SK-N-SH (cell line): ENCODE data around the gene JAML. TPM values are rescaled to one million over a fixed set of nuclear protein-coding genes. Genes with fewer than 3 reads are reported as not detected.
A peak's percentile ranks its signal among the peaks of the same experiment; 100 is the strongest.

Source experiments
- CTCF ChIA-PET: fragments of 300-600, 350-600 bp; formaldehyde crosslinking; extraction: SDS; loops from one replicate; lab custom pipeline; 2021; lab: Yijun Ruan, JAX
- POLR2A ChIA-PET: fragments of 350-600 bp; sonication (Branson Sonifier 250); formaldehyde crosslinking; extraction: SDS; loops from one replicate; lab custom pipeline; 2020; ENCODE audit warnings: antibody characterized with exemption, inconsistent platforms; lab: Yijun Ruan, JAX
- DNase-seq: peaks from one replicate; pipeline ENCODE4 v3.0.0; 2012
- H2AFZ ChIP-seq: fragments of 200-600 bp; sonication (generic); 2 replicates; pipeline ENCODE4 v1.8.1; 2016; ENCODE audit warnings: antibody characterized with exemption, mild to moderate bottlenecking, low read depth
- H3F3A ChIP-seq: fragments of 200-600 bp; sonication (generic); replicated peaks from 2 replicates; pipeline ENCODE3; 2016; ENCODE audit warnings: antibody characterized with exemption, mild to moderate bottlenecking; ENCODE audit not compliant: insufficient read depth
- H3K27ac ChIP-seq, 2 experiments: fragments of 200-500 bp in 1 of 2; fragments of 200-600 bp in 1 of 2; sonication (Bioruptor generic) in 1 of 2; sonication (generic), shearing (Covaris generic) in 1 of 2; 2 replicates each; pipeline versions ENCODE4 v1.5.1 to v1.6.1; 2014 to 2016; ENCODE audit warnings: low read depth in 2 of 2, inconsistent platforms in 1 of 2, low read length in 1 of 2, mild to moderate bottlenecking in 1 of 2, mixed read lengths in 1 of 2
- H3K27me3 ChIP-seq: fragments of 200-600 bp; sonication (generic), shearing (Covaris generic); 2 replicates; pipeline ENCODE4 v1.6.1; 2016; ENCODE audit warnings: mixed run types; ENCODE audit not compliant: insufficient read depth
- H3K36me3 ChIP-seq, 2 experiments: fragments of 200-500 bp in 1 of 2; fragments of 200-600 bp in 1 of 2; sonication (Bioruptor generic) in 1 of 2; sonication (generic) in 1 of 2; replicated peaks in 1 of 2; 2 replicates each; pipeline versions ENCODE3 to v1.5.1; 2014 to 2016; ENCODE audit warnings: low read length in 1 of 2, mild to moderate bottlenecking in 1 of 2; ENCODE audit not compliant: insufficient read depth in 2 of 2, control insufficient read depth in 1 of 2
- H3K4me1 ChIP-seq, 2 experiments: fragments of 200-500 bp in 1 of 2; fragments of 200-600 bp in 1 of 2; sonication (Bioruptor generic) in 1 of 2; sonication (generic), shearing (Covaris generic) in 1 of 2; 2 replicates each; pipeline versions ENCODE4 v1.5.1 to v1.6.1; 2014 to 2016; ENCODE audit warnings: low read depth in 1 of 2, low read length in 1 of 2, mixed run types in 1 of 2; ENCODE audit not compliant: insufficient read depth in 2 of 2, control insufficient read depth in 1 of 2
- H3K4me2 ChIP-seq: fragments of 200-600 bp; sonication (generic), shearing (Covaris generic); 2 replicates; pipeline ENCODE4 v1.6.1; 2017; ENCODE audit warnings: mixed run types
- H3K4me3 ChIP-seq, 2 experiments: fragments of 200-500 bp in 1 of 2; fragments of 200-600 bp in 1 of 2; sonication (Bioruptor generic) in 1 of 2; sonication (generic), shearing (Covaris generic) in 1 of 2; 2 replicates each; pipeline versions ENCODE4 v1.5.1 to v1.8.1; 2014 to 2016; ENCODE audit warnings: low read depth in 2 of 2, inconsistent platforms in 1 of 2, low read length in 1 of 2, mild to moderate bottlenecking in 1 of 2, mixed read lengths in 1 of 2, moderate library complexity in 1 of 2
- H3K79me2 ChIP-seq: fragments of 200-600 bp; sonication (generic); 2 replicates; pipeline ENCODE4 v1.8.1; 2017; ENCODE audit warnings: mild to moderate bottlenecking; ENCODE audit not compliant: insufficient read depth
- H3K9ac ChIP-seq: fragments of 200-600 bp; sonication (generic); 2 replicates; pipeline ENCODE4 v1.6.1; 2017; ENCODE audit warnings: mixed run types
- H3K9me2 ChIP-seq: fragments of 200-600 bp; sonication (generic); 2 replicates; pipeline ENCODE4 v1.6.1; 2017; ENCODE audit warnings: mixed run types
- H3K9me3 ChIP-seq: fragments of 200-600 bp; sonication (generic); 2 replicates; pipeline ENCODE4 v1.6.1; 2017; ENCODE audit warnings: mixed run types, mild to moderate bottlenecking, moderate library complexity
- H4K20me1 ChIP-seq: fragments of 200-600 bp; sonication (generic); 2 replicates; pipeline ENCODE4 v1.6.1; 2017; ENCODE audit warnings: mild to moderate bottlenecking, mixed run types; ENCODE audit not compliant: insufficient read depth
- CHD2 ChIP-seq: fragments of 150-350 bp; IDR thresholded peaks from 2 replicates; pipeline ENCODE4 v1.6.1; 2018; ENCODE audit warnings: low read length; ENCODE audit not compliant: partially characterized antibody
- CTCF ChIP-seq: fragments of 200-600 bp; sonication (generic); IDR thresholded peaks from 2 replicates; pipeline ENCODE4 v1.6.1; 2017; ENCODE audit warnings: antibody characterized with exemption, mild to moderate bottlenecking, moderate library complexity
- ELF1 ChIP-seq: IDR thresholded peaks from 2 replicates; pipeline ENCODE4 v1.4.0; 2012
- EP300 ChIP-seq, 2 experiments: IDR thresholded peaks; 2 replicates each; pipeline versions ENCODE4 v1.4.0 to v1.6.1; 2012; ENCODE audit warnings: borderline replicate concordance in 1 of 2, low read depth in 1 of 2, low read length in 1 of 2
- EZH2phosphoT487 ChIP-seq: fragments of 200-600 bp; sonication (generic); IDR thresholded peaks from 2 replicates; pipeline ENCODE4 v1.6.1; 2017; ENCODE audit warnings: low read depth, mixed run types, mild to moderate bottlenecking, antibody characterized with exemption, moderate library complexity, borderline replicate concordance
- FOSL2 ChIP-seq: IDR thresholded peaks from 2 replicates; pipeline ENCODE4 v1.4.0; 2012; ENCODE audit warnings: low read depth, mild to moderate bottlenecking, moderate library complexity, borderline replicate concordance
- FOXJ3 ChIP-seq: sonication (generic); formaldehyde crosslinking; IDR thresholded peaks from 2 replicates; pipeline ENCODE4 v1.5.1; 2020; ENCODE audit warnings: mild to moderate bottlenecking, missing genetic modification reagents
- GABPA ChIP-seq: IDR thresholded peaks from 2 replicates; pipeline ENCODE4 v1.4.0; 2012; ENCODE audit warnings: low read depth, mild to moderate bottlenecking
- IRF3 ChIP-seq: fragments of 150-350 bp; IDR thresholded peaks from 2 replicates; pipeline ENCODE4 v1.6.1; 2016; ENCODE audit warnings: mild to moderate bottlenecking, low read depth, low read length
- JUND ChIP-seq: IDR thresholded peaks from 2 replicates; pipeline ENCODE4 v1.4.0; 2012
- MAX ChIP-seq: IDR thresholded peaks from 2 replicates; pipeline ENCODE4 v1.4.0; 2012; ENCODE audit warnings: low read depth
- NFIC ChIP-seq: IDR thresholded peaks from 2 replicates; pipeline ENCODE4 v1.4.0; 2012; ENCODE audit warnings: borderline replicate concordance
- NRF1 ChIP-seq: IDR thresholded peaks from 2 replicates; pipeline ENCODE4 v1.6.1; 2012; ENCODE audit warnings: low read depth, mild to moderate bottlenecking, low read length
- POLR2AphosphoS5 ChIP-seq: IDR thresholded peaks from 2 replicates; pipeline ENCODE4 v1.6.1; 2012; ENCODE audit warnings: low read depth, low read length
- RCOR1 ChIP-seq: fragments of 150-350 bp; IDR thresholded peaks from 2 replicates; pipeline ENCODE4 v1.6.1; 2017; ENCODE audit warnings: antibody characterized with exemption, low read length
- RFX5 ChIP-seq: IDR thresholded peaks from 2 replicates; pipeline ENCODE4 v1.6.1; 2012; ENCODE audit warnings: mild to moderate bottlenecking, improper control_type of control experiment, low read length
- SIN3A ChIP-seq: IDR thresholded peaks from 2 replicates; pipeline ENCODE4 v1.6.1; 2012; ENCODE audit warnings: low read depth, mild to moderate bottlenecking, low read length, moderate library complexity, borderline replicate concordance
- TAF1 ChIP-seq: IDR thresholded peaks from 2 replicates; pipeline ENCODE4 v1.6.1; 2012; ENCODE audit warnings: low read depth, mild to moderate bottlenecking, low read length, moderate library complexity, borderline replicate concordance
- TCF12 ChIP-seq: IDR thresholded peaks from 2 replicates; pipeline ENCODE4 v1.4.0; 2012
- USF1 ChIP-seq: IDR thresholded peaks from 2 replicates; pipeline ENCODE4 v1.4.0; 2012; ENCODE audit warnings: low read depth, borderline replicate concordance
- USF2 ChIP-seq: fragments of 150-350 bp; IDR thresholded peaks from 2 replicates; pipeline ENCODE4 v1.6.1; 2017; ENCODE audit warnings: antibody characterized with exemption, low read length, low read depth, borderline replicate concordance
- YY1 ChIP-seq: IDR thresholded peaks from 2 replicates; pipeline ENCODE4 v1.4.0; 2012; ENCODE audit warnings: low read depth, mild to moderate bottlenecking
- WGBS: methylation state at CpG from one replicate; pipeline ENCODE4 v1.1.6; 2017; ENCODE audit warnings: low lambda C conversion rate; 5-methylcytosine and 5-hydroxymethylcytosine counted together
- polyA plus RNA-seq, 3 experiments: library from polyadenylated mRNA; depleted of rRNA; stranded (reverse); fragments of >200 nt; gene quantifications; 2 replicates each; pipeline ENCODE4 v1.2.3, GENCODE V29; 2012

Gene JAML
- polyA plus RNA-seq, 1 of the 3 experiments (the other 2 are of a cell fraction): not detected

GRCh38 chr11:118226781-118227180 lies 2.0 kb upstream of the JAML start:
- Histone ChIP-seq H3K4me2 (no peak overlapping the region), H3F3A (peaks cover 13% of the 10 kb centered on the region), H3K9me3 (no peaks in the 10 kb centered on the region), H3K9ac (no peak overlapping the region), H3K4me3 (no peak overlapping the region), H3K9me2 (no peaks in the 10 kb centered on the region), H3K27ac (no peak overlapping the region), H3K4me1 (peaks cover 0 to 5% of the 10 kb centered on the region in 2 experiments; a peak in 1 of 4 replicates), H3K27me3 (peaks cover 7% of the 10 kb centered on the region; the same call in 1 of the 2 replicates), H4K20me1 (no peaks in the 10 kb centered on the region), H2AFZ (no peak overlapping the region), H3K79me2 (no peaks in the 10 kb centered on the region), H3K36me3 (no peaks in the 10 kb centered on the region)
- no peak for DNase-seq
- 12% methylated on average over 2 of the region's 2 CpGs for WGBS
- ChIA-PET POLR2A (no interaction called here), CTCF (interaction anchor here (0.6 to 1.0 kb wide), 3 partner anchors 12 to 1407 kb away, joined by 3 read pairs; no protein-coding TSS in a partner anchor)
- no peak for TF ChIP-seq EZH2phosphoT487
- no peak for TF ChIP-seq MAX
- TF ChIP-seq TAF1: no peak
- no peak for TF ChIP-seq RCOR1
- TF ChIP-seq GABPA: no peak
- no peak for TF ChIP-seq IRF3
- TF ChIP-seq FOXJ3 (CRISPR knock-in tag): no peak
- TF ChIP-seq USF2: no peak
- TF ChIP-seq USF1: no peak
- no peak for TF ChIP-seq YY1
- no peak for TF ChIP-seq EP300 (IDR thresholded peaks at IDR 0.05; ENCODE audit: borderline replicate concordance in 1 of 2, low read depth in 1 of 2, low read length in 1 of 2)
- no peak for TF ChIP-seq TCF12
- TF ChIP-seq SIN3A: no peak

- H3F3A ChIP-seq: peaks cover 13% of the 10 kb centered on the region
- 32% methylated on average over 7 of the region's 7 CpGs for WGBS
- H3K4me3 ChIP-seq: no peak overlapping the region
- H3K4me2 ChIP-seq: no peak overlapping the region
- ChIA-PET CTCF (no interaction called here), POLR2A (no interaction called here)
- H3K27me3 ChIP-seq: peaks cover 12% of the 10 kb centered on the region; the same call in 1 of the 2 replicates
- no peak overlapping the region for H3K27ac ChIP-seq
- H3K9me3 ChIP-seq: no peaks in the 10 kb centered on the region
- H3K36me3 ChIP-seq: no peaks in the 10 kb centered on the region
- H3K4me1 ChIP-seq: peaks cover 0 to 5% of the 10 kb centered on the region in 2 experiments; a peak in 1 of 4 replicates
- no peak overlapping the region for H2AFZ ChIP-seq
- H3K9ac ChIP-seq: no peak overlapping the region
- no peak for DNase-seq
- no peaks in the 10 kb centered on the region for H4K20me1 ChIP-seq
- no peaks in the 10 kb centered on the region for H3K9me2 ChIP-seq
- no peaks in the 10 kb centered on the region for H3K79me2 ChIP-seq
- TF ChIP-seq NFIC (no peak), CHD2 (no peak), USF1 (peak; percentile 26; the same call in 1 of the 2 replicates), ELF1 (no peak), FOSL2 (no peak), YY1 (no peak), CTCF (peak; percentile 23), JUND (no peak), RFX5 (no peak), MAX (no peak), POLR2AphosphoS5 (no peak), RCOR1 (no peak), NRF1 (no peak)
Measured at GRCh38 chr11:118226296-118226695, 1.5 kb upstream of the JAML start.
